HCEC 1CT (cell line): ENCODE data around the gene ASPN.

Experiments
- DNase-seq: peaks from one replicate; pipeline ENCODE4 v3.0.0-alpha.2; 2017

Gene ASPN

DNA sequence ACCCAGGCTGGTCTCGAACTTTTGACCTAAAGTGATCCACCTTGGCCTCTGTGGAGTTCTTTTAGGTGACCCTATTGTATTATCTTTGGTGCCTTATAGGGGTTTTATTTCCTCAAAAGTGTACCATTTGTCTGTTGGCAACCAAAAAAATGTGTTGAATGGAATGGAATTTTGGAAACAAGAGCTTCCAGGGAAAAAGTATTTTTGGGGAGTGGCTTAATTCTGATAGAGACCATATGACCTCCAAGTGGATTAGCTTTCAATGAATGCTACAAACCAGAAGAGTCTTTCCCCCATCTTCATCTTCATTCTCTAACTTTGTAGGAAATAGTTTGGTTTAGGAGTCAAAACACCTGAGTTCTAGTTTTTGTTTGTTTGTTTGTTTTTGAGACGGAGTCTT lies 74.5 kb downstream of the ASPN start:
- no peak for DNase-seq

DNA sequence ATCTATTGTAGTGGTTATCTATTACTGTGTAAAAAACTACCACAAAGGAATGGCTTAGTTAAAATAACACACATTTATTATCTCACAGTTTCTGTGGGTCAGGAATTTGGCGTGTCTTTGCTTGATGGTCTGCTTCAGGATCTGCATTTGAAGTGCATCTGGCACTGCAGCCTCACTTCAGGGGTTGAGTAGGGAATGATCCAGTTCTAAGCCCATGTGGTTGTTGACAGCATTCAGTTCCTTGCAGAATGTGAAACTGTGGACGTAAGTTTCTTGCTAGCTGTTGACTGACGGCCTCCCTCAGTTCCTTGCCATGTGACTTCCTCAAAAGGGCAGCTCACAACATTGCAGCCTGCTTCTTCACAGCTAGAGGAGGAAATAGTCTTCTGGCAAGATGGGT lies 75.8 kb downstream of the ASPN start:
- no peak for DNase-seq
